Measurements from ENCODE around the gene PDZK1IP1.

GRCh38 chr1:47175227-47175934 is 14.5 kb downstream of the PDZK1IP1 start:
- TF ChIP-seq CTCF (IDR thresholded peaks at IDR 0.05) (peak in 2 of 3 donors; percentile 39 to 49), POLR2A (IDR thresholded peaks at IDR 0.05) (no peak), EP300 (IDR thresholded peaks at IDR 0.05) (no peak)
